HT1080 (cell line): ENCODE results near the gene ABCG1. TPM values are rescaled to one million over a fixed set of nuclear protein-coding genes. Genes with fewer than 3 reads are reported as not detected.

Experiments
- DNase-seq: peaks from one replicate; pipeline ENCODE4 v3.0.0-alpha.2; 2015; ENCODE audit warnings: low read depth
- total RNA-seq: library from RNA; depleted of rRNA; stranded (reverse); fragments of >200 nt; shearing (Covaris generic); gene quantifications from 2 replicates; pipeline ENCODE4 v1.2.3, GENCODE V29; 2014

Gene ABCG1
- total RNA-seq, 1 experiment from 2014 or later: not detected

- no peak for DNase-seq
Measured at GRCh38 chr21:42214081-42214750, 4.7 kb upstream of the ABCG1 start.

GRCh38 chr21:42214921-42215320, 4.0 kb upstream of the ABCG1 start:
- DNase-seq: no peak

DNA sequence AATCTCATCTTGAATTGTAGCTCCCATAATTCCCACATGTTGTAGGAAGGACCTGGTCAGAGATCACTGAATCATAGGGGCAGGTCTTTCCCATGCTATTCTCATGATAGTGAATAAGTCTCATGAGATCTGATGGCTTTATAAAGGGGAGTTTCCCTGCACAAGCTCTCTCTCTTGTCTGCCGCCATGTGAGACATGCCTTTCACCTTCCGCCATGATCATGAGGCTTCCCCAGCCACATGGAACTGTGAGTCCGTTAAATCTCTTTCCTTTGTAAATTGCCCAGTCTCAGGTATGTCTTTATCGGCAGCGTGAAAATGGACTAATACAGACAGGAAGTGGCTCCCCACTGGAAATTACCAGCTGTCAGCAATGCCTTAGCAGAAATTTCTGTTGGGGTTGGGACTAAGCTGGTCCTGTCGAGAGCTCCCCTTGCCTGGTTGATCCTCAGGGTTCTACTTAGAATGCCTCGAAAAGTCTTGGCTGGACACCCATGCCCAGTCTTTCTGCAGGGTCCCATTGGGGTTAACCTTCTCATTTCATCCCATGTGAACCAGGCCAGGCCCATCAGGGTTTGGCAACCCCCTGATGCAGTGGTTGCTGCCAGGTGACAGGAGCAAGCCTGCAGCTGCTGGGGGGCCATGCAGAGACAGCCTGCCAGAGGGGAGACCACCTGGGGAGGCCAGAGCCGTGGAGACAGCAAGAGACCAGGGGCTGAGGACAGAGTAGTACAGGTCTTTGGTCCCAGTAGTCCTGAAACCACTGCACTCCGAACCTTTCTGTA, 2.8 kb upstream of the ABCG1 start:
- DNase-seq: no peak

GRCh38 chr21:42216726-42217572, 2.0 kb upstream of the ABCG1 start:
- DNase-seq: no peak

DNA sequence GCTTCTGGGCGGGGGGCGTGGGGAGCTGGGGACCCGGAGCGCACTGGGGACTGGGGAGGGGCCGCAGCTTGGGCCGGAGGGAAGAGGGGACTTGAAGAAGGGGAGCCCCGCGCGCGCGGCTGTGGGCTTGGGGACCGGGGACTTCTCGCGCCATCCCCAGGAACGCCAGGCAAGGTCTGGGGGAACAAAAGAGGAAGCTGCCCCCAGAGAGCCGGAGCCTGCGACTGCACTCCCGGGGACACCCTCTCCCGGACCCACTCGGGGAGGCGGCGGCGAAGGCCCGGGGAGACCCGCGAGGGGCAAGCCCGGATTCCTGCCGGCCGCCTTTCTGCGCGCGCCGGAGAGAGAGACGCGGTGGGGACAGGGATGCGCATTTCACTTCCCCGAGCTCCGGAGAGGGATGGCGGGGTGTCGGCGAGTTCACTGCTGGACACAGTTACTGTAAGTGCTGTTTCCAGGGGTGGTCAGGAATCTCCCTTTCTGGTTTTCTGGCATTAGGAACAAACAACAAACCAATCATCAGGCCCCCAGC, 732 bp downstream of the ABCG1 start:
- no peak for DNase-seq

DNA sequence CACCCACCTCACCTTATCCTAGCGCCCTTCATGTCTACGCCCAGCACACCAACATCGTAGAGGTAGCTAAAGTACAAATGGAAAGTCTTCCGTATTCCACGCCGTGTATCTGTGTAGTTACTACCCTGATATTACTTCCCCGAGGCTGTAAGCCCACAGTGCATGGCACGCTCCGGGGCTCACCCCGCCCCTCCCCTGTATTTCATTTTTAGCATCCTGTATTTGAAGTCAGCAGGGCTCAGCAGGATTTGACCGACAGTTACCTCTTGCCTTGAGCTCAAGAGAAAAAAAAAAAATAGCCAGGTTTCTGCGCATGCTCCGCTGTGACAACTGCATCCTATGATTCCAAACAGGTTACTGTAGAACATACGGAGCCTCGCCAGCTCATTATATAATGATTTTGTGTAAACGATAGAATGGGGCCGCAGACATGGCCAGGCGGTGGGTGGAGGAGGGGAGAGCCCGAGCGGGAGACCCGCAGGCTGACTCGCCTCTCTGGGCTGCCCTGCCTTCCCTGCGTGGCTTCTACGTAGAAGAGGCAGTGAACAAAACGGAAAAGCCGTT, 1.3 kb downstream of the ABCG1 start:
- peak; percentile 26 for DNase-seq

DNA sequence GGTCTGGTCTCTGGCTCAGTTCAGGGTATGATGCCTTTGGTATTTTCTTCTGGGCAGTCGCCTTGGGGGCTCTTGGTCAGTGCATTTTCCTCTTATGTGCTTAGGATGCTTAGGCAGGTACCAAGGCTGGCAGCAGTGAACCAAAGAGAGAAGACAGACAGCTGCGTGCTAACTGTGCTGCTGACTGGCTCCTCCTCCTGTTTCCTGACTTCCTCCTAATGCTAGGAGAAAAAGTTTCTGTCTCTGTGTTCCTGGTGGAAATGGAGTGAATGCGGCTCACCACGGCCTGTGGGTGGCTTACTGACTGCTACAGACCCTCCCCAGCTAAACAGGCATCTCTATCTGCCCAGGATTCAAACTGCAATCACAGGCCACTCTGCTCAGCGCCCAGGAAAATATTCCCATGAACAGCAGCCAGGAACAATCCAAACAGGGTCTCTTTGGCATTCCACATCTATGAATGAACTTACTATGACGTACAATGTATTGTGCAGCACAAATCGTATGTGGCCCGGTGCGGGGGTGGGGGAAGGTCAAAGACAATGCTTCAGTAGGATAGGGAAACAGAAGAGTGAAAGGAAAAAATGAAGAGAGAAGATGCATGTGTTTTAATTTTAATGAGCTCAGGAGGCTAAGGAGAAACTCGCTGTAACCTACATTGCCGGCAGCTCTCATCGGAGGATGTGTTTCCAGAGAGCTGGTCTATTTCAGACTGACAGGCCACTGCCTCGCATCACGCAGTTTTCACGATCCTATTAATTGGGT, 2.8 kb downstream of the ABCG1 start:
- peak; percentile 8 for DNase-seq

DNA sequence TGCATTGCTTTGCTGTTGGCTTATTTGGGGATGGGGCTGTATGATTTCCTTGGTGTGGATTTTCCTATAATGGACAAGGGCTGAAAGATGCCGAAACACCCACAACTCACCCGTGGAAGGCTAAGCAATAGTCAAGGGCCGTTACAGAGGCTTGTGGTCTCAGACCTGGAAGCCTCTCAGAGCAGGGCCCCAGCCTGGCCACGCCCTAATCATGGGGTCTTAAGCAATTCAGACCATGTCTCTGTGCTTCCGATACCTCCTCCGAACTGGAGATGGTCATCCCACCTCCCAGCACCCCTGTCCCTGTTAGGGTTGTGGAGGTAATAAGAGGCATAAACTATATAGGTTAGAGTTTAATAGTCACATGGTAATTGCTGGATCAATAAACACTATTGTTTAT, 3.4 kb downstream of the ABCG1 start:
- no peak for DNase-seq

GRCh38 chr21:42222821-42223390, 4.0 kb downstream of the ABCG1 start:
- DNase-seq: no peak

DNA sequence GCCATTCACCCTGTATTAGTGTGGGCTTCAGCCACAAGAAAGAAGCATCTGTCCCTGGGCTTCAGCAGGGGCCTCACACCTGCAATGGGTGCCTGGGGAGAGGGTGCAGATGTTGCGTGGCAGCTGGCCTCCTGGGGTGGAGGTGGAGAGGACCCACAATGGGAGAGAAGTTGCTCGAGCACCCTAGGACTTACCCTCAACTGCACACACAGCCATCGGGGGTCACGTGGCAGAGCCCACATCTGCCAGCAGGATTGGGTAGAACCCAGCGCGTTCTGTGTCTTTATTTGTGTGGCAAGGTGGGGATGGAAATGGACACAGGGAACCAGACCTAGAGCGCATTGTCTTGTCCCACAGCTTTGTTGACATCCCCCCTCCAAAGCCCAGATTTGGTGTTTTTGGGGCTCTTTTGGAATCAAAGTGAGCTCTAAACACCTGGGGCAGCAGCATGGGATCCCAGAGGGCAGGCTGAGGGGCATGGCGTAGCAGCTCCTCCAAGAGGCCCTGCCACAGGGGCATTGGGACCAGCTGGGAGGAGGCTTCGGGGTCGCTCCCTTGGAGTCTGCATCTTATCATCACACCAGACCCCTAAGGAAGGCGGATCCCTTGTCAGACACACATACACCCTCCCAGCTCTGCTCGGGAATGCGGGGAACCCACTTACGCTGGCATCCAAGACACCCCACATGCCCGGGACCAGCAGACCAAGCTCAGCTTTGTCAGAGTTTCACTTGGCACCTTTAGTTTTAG, 5.1 kb downstream of the ABCG1 start:
- no peak for DNase-seq

DNA sequence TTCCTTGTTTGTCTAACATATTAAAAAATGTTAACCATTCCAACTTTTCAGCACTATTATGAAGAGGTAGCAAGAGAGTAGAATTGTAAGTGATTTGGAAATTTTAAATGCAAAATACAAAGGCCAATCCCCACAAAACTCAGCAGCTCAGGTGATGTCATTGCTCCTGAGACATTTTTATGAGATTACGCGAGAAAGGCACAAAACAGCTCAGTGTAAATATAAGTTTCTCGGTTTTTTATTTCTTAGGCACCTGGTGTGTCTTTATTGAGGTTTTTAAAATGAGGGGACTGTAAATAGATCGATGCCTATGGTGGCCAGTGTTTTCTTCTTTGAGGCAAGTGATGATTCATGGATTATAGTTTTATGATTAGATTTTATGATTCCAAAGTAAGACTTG, 6.1 kb downstream of the ABCG1 start:
- no peak for DNase-seq

DNA sequence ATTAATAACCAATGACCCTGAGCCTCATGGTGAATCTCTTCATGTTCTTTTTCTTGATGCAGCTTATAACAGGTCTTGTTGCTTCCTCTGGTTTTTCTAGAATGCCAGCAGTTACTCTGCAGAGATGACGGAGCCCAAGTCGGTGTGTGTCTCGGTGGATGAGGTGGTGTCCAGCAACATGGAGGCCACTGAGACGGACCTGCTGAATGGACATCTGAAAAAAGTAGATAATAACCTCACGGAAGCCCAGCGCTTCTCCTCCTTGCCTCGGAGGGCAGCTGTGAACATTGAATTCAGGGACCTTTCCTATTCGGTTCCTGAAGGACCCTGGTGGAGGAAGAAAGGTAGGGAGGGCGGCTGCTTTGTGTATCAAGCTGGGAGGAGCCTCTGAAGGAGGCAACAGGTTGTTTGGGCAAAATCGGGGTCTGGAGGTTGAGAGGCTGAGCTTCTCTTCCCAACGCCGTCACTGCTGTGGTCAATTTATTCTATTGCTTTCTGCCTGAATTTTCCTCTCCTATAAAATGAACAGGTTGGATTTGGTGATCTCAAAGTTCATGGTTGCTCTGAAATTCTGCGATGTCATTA, 6.7 kb downstream of the ABCG1 start:
- no peak for DNase-seq

DNA sequence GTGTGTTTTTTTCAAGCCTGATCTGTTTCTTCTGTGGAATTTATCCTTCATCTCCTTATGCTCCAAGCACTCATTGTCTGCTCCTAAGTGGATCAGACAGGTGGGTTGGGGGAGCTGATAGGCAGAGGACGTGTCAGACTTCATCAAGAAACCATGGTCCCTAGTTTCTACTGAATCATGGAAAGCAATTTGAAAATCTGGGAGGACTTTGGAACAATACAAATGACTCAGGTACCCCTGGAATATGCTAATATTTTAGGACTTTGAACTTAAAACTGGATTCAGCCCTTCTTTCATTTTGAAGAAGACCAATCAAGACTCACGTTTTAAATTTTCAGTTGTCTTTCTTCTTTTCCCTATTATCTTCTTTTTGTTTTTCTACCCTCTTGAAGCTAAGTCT, 7.7 kb downstream of the ABCG1 start:
- no peak for DNase-seq

DNA sequence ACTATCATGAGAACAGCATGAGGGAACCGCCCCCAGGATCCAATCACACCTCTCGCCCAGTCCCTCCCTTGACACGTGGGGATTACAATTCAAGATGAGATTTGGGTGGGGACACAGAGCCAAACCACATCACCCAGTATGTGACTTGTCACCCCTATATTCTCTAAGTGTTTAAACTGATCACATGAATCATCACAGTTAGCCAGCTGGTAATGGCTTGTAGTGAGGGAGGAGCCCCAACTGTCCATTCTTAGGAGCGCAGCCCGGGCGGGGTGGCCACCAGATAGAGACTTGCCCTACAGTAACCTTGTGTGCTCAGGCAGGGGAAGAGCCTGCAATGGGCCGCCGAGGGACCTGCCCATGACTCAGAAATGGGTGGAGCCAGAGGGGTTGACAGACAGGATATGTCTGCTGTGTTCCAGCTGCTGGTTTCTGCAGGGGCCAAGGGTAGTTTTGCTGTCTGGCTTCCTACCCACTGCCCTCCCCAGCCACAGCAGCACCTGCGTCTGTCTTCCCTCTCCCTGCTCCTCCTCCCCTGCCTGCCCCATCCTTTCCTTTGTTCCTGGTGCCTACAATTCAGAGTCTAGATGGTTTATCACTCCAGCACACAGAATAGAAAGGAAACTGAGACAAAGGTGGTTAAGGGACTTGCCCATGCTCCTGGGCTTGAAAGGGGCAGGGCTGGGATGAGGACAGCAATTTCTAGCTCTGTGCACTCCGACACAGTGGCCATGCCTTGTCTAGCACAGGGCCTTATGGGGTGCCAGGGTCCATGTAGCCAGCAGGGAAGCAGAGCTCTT, 9.2 kb downstream of the ABCG1 start:
- peak; percentile 70 for DNase-seq

DNA sequence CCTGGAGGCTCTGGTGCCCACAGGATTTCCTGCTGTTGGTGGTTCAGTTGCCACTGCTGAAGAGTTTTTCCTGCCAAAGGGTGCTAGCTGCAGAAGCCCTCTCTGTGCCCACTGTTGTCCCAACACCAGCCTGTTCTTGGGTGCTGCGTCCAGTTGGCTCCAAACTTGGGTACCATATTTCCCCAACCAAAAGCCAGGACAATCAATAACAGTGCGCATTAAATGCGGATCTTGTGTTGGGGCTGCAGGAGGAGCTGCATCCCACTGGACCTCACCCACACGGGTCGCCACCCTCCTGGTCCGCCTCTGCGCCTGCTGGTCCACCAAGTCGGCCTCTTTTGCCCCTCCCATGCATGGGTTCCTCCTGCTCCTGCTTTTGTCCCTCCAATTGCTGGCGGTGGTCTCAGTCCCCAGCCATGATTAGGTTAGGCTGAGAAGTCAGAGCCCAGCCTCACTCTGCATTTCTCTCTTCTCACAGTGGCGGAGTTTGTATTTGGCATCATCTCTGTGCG, 9.8 kb downstream of the ABCG1 start:
- DNase-seq: no peak

DNA sequence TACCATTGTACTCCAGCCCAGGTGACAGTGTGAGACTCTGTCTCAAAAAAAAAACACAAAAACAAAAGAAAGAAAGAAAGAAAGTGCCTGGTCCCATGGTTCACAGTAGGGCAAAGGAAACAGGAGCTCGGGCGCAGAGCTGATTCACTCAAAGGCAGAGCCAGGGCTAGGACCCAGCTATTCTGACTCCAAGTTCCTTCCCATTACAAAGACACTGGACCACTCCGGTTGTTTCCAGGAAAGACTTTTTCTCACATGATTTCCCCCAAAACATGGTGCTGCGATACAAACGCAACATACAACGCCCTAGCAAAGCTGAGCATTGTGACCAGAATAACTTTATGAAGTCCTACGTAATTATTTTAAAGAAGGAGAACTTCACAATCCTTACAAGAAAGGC, 10.7 kb downstream of the ABCG1 start:
- DNase-seq: no peak

DNA sequence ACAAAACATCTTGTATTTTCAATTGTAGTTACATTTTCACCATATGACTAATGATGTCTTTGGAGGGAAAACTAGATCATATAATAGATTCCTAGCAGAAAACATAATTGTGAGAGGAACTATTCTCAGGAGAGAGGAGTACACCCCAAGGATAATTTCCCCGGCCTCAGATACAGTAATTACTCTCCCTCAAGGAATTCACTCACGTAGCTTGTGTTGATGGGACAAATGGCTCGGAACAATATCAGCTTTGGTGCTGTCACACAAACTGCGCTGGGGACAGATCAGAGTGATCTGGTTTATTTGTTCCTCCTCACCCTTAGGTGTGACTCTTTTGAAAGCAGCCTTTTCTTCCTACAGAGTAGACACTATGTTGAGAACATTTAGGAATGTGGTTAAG, 11.2 kb downstream of the ABCG1 start:
- no peak for DNase-seq

DNA sequence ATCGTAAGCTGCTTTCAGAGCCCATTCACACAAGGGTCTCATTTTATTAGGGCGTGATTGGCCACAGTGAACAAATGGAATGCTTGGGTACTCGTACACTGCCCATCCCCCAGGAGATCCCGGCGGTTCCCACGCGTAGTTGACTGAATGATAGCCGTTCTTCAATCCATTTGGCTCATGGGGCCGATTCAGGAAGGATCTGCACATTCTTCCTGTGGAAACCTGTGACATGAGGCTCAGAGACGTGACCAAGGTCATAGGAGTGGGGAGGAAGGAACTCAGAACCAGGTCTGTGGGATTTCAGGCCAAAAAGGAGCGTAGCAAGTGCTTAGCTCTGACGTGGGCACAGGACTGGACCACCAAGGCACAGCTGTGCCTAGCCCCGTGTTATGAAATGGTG, 11.7 kb downstream of the ABCG1 start:
- no peak for DNase-seq
